Measurements from ENCODE around the gene SMIM31. TPM values are rescaled to one million over a fixed set of nuclear protein-coding genes. Genes with fewer than 3 reads are reported as not detected.

The SMIM31 gene
- total RNA-seq, 3 donors from 2014 or later = 11.0 to 37.8 (median 32.5) TPM

DNA sequence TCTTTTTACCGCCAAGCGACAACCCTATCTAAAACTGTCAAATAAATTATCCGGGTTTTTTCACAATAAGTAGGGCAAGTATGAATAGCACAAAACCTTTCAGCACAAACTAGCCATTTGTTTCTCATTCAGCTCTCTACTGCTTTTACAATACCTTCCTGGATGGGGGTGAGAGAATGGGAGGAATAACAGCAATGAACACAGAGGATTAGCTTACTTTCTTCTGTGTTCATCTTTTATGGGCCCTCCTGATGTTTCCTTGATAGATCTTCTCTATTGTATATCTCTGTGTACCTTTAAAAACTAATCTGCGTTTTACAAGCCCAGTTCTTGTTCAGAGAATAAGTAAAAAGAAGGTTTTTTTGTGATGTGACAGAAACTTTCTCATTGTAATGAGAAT lies 67.8 kb downstream of the SMIM31 start:
- ATAC-seq (no peak), DNase-seq (no peak)
- Histone ChIP-seq H3K36me3 (ENCODE audit: low read depth) (no peaks in the 10 kb centered on the region), H3K4me3 (no peak overlapping the region), H3K4me1 (ENCODE audit: low read depth) (no peaks in the 10 kb centered on the region), H3K9me3 (no peaks in the 10 kb centered on the region)
- TF ChIP-seq, protein P1, sequence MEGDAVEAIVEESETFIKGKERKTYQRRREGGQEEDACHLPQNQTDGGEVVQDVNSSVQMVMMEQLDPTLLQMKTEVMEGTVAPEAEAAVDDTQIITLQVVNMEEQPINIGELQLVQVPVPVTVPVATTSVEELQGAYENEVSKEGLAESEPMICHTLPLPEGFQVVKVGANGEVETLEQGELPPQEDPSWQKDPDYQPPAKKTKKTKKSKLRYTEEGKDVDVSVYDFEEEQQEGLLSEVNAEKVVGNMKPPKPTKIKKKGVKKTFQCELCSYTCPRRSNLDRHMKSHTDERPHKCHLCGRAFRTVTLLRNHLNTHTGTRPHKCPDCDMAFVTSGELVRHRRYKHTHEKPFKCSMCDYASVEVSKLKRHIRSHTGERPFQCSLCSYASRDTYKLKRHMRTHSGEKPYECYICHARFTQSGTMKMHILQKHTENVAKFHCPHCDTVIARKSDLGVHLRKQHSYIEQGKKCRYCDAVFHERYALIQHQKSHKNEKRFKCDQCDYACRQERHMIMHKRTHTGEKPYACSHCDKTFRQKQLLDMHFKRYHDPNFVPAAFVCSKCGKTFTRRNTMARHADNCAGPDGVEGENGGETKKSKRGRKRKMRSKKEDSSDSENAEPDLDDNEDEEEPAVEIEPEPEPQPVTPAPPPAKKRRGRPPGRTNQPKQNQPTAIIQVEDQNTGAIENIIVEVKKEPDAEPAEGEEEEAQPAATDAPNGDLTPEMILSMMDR (IDR thresholded peaks at IDR 0.05) = no peak
- intact Hi-C loops (cut with DNase I, micrococcal nuclease) = no loop called here

- intact Hi-C loops (cut with DNase I, micrococcal nuclease) = no loop called here
- no peak overlapping the region for H3K4me3 ChIP-seq
These were observed 70.7 kb downstream of the SMIM31 start for GRCh38 chr4:164824581-164824980.

DNA sequence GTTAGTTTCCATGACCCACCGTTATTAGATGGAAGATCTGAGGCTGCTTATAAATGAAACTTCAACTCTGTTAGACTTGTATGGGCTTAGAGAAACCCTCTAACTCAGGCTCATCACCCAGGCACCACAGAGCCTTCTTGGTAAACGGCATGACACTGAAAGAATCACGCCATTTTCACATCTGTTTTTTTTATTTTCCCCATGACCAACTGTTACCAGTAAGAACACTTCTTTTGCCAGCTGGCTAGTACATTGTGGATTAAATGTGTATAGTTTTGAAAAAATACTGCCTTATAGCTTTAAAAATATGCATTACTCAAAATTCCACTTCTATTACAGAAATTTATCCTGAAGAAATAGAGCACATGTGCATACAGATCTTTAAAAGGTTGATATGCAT lies 75.0 kb downstream of the SMIM31 start:
- no peaks in the 10 kb centered on the region for H3K4me1 ChIP-seq (ENCODE audit: low read depth)
- DNase-seq (no peak), ATAC-seq (no peak)
- intact Hi-C loops (cut with DNase I, micrococcal nuclease) = no loop called here
- TF ChIP-seq, protein P1 (IDR thresholded peaks at IDR 0.05) = no peak
- no peaks in the 10 kb centered on the region for H3K9me3 ChIP-seq
- no peak overlapping the region for H3K4me3 ChIP-seq
- H3K36me3 ChIP-seq (ENCODE audit: low read depth) = no peaks in the 10 kb centered on the region

More at GRCh38 chr4:164824581-164824980, 70.7 kb downstream of the SMIM31 start:
- no peak for ATAC-seq
- H3K4me1 ChIP-seq (ENCODE audit: low read depth) = no peaks in the 10 kb centered on the region
- H3K36me3 ChIP-seq (ENCODE audit: low read depth) = no peaks in the 10 kb centered on the region
- no peaks in the 10 kb centered on the region for H3K9me3 ChIP-seq
- DNase-seq = no peak
- TF ChIP-seq, protein P1 (IDR thresholded peaks at IDR 0.05) = no peak

DNA sequence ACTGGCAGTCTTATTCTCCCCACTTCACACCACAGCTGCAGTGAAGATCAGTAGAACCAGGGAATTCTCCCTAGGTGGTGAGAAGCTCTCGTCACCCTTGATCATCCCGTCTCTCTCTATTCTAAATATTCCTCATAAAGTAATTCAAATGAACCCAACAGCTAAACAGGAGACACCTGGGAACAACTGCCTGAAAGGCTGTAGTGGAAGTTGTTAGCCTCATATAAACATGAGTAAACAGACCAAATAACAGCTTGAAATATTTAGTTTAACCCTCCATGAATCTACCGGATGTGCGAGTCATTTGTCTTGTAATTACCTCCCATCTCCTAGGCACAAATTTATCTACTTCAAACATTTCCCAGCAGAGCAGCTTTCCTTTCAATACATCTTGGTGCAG lies 92.6 kb downstream of the SMIM31 start:
- TF ChIP-seq, protein P1 (IDR thresholded peaks at IDR 0.05) = no peak
- Histone ChIP-seq H3K9me3 (no peaks in the 10 kb centered on the region), H3K4me1 (ENCODE audit: low read depth) (no peaks in the 10 kb centered on the region), H3K36me3 (ENCODE audit: low read depth) (no peaks in the 10 kb centered on the region), H3K4me3 (no peak overlapping the region)
- DNase-seq (no peak), ATAC-seq (no peak)
- intact Hi-C loops (cut with DNase I, micrococcal nuclease) = no loop called here

GRCh38 chr4:164847016-164847415 lies 93.1 kb downstream of the SMIM31 start:
- H3K9me3 ChIP-seq = no peaks in the 10 kb centered on the region
- no peaks in the 10 kb centered on the region for H3K4me1 ChIP-seq (ENCODE audit: low read depth)
- ATAC-seq = no peak
- intact Hi-C loops (cut with DNase I, micrococcal nuclease) = no loop called here
- H3K36me3 ChIP-seq (ENCODE audit: low read depth) = no peaks in the 10 kb centered on the region
- H3K4me3 ChIP-seq = no peak overlapping the region
- DNase-seq = no peak
- TF ChIP-seq, protein P1 (IDR thresholded peaks at IDR 0.05) = no peak

All from mucosa of descending colon (tissue), 3 donors.